Measurements from ENCODE around the gene TMEM242.

Gene TMEM242

GRCh38 chr6:157278171-157278570 is 45.1 kb downstream of the TMEM242 start:
- Histone ChIP-seq H3F3A (ENCODE audit: control insufficient read depth, insufficient read depth) (no peaks in the 10 kb centered on the region), H3K4me1 (ENCODE audit: control insufficient read depth, low read length) (peaks cover 20% of the 10 kb centered on the region), H4K20me1 (ENCODE audit: control insufficient read depth, insufficient read depth, low read depth, low read length) (no peaks in the 10 kb centered on the region), H3K9me3 (ENCODE audit: control insufficient read depth, insufficient read depth, low read length) (no peaks in the 10 kb centered on the region), H3K79me2 (ENCODE audit: control insufficient read depth, low read length) (no peaks in the 10 kb centered on the region), H3K9me2 (replicated peaks; ENCODE audit: control insufficient read depth, low read length) (no peaks in the 10 kb centered on the region), H3K4me3 (ENCODE audit: low read length) (no peak overlapping the region), H3K27me3 (ENCODE audit: control insufficient read depth, low read length) (peaks cover 3% of the 10 kb centered on the region; the same call in 1 of the 2 replicates), H3K36me3 (ENCODE audit: control insufficient read depth, low read length) (no peaks in the 10 kb centered on the region), H3K27ac (ENCODE audit: low read depth, low read length) (no peak overlapping the region), H3K4me2 (ENCODE audit: low read length) (no peak overlapping the region)
- TF ChIP-seq CTCF (IDR thresholded peaks at IDR 0.05; ENCODE audit: low read depth, low read length, poor library complexity, severe bottlenecking) (no peak), EZH2phosphoT487 (IDR thresholded peaks at IDR 0.05; ENCODE audit: borderline replicate concordance, low read length) (no peak)

- Histone ChIP-seq H3K9me3 (ENCODE audit: control insufficient read depth, insufficient read depth, low read length) (no peaks in the 10 kb centered on the region), H3K27me3 (ENCODE audit: control insufficient read depth, low read length) (peaks cover 3% of the 10 kb centered on the region; the same call in 1 of the 2 replicates), H3K36me3 (ENCODE audit: control insufficient read depth, low read length) (no peaks in the 10 kb centered on the region), H3K79me2 (ENCODE audit: control insufficient read depth, low read length) (no peaks in the 10 kb centered on the region), H3F3A (ENCODE audit: control insufficient read depth, insufficient read depth) (no peaks in the 10 kb centered on the region), H3K27ac (ENCODE audit: low read depth, low read length) (no peak overlapping the region), H3K4me2 (ENCODE audit: low read length) (no peak overlapping the region), H4K20me1 (ENCODE audit: control insufficient read depth, insufficient read depth, low read depth, low read length) (no peaks in the 10 kb centered on the region), H3K4me3 (ENCODE audit: low read length) (no peak overlapping the region), H3K4me1 (ENCODE audit: control insufficient read depth, low read length) (peaks cover 21% of the 10 kb centered on the region), H3K9me2 (replicated peaks; ENCODE audit: control insufficient read depth, low read length) (no peaks in the 10 kb centered on the region)
- TF ChIP-seq EZH2phosphoT487 (IDR thresholded peaks at IDR 0.05; ENCODE audit: borderline replicate concordance, low read length), result no peak
- no peak for TF ChIP-seq CTCF (IDR thresholded peaks at IDR 0.05; ENCODE audit: low read depth, low read length, poor library complexity, severe bottlenecking)
These were observed 46.6 kb downstream of the TMEM242 start for GRCh38 chr6:157276731-157277130.

GRCh38 chr6:157276134-157276532 is 47.2 kb downstream of the TMEM242 start:
- H3K4me2 ChIP-seq (ENCODE audit: low read length), result no peak overlapping the region
- no peak overlapping the region for H3K4me3 ChIP-seq (ENCODE audit: low read length)
- no peak for TF ChIP-seq CTCF (IDR thresholded peaks at IDR 0.05; ENCODE audit: low read depth, low read length, poor library complexity, severe bottlenecking)
- TF ChIP-seq EZH2phosphoT487 (IDR thresholded peaks at IDR 0.05; ENCODE audit: borderline replicate concordance, low read length), result no peak
- no peaks in the 10 kb centered on the region for H3K36me3 ChIP-seq (ENCODE audit: control insufficient read depth, low read length)
- no peaks in the 10 kb centered on the region for H3K9me2 ChIP-seq (replicated peaks; ENCODE audit: control insufficient read depth, low read length)
- H4K20me1 ChIP-seq (ENCODE audit: control insufficient read depth, insufficient read depth, low read depth, low read length), result no peaks in the 10 kb centered on the region
- H3K27ac ChIP-seq (ENCODE audit: low read depth, low read length), result no peak overlapping the region
- H3K79me2 ChIP-seq (ENCODE audit: control insufficient read depth, low read length), result no peaks in the 10 kb centered on the region
- H3K4me1 ChIP-seq (ENCODE audit: control insufficient read depth, low read length), result peaks cover 21% of the 10 kb centered on the region
- H3K9me3 ChIP-seq (ENCODE audit: control insufficient read depth, insufficient read depth, low read length), result no peaks in the 10 kb centered on the region
- no peaks in the 10 kb centered on the region for H3F3A ChIP-seq (ENCODE audit: control insufficient read depth, insufficient read depth)
- peaks cover 3% of the 10 kb centered on the region; the same call in 1 of the 2 replicates for H3K27me3 ChIP-seq (ENCODE audit: control insufficient read depth, low read length)

All from DOHH2 (cell line).